ENCODE data around the gene BRF1. TPM values are rescaled to one million over a fixed set of nuclear protein-coding genes. Genes with fewer than 3 reads are reported as not detected.
A peak's percentile ranks its signal among the peaks of the same experiment; 100 is the strongest.
"Not testable (repeated sequence)": the region's sequence is repeated elsewhere in the genome, so short reads cannot be mapped to it uniquely, and the experiment has no call there.

The BRF1 gene
- total RNA-seq, 2 donors from 2014 or later = 16.2 to 17.2 TPM

DNA sequence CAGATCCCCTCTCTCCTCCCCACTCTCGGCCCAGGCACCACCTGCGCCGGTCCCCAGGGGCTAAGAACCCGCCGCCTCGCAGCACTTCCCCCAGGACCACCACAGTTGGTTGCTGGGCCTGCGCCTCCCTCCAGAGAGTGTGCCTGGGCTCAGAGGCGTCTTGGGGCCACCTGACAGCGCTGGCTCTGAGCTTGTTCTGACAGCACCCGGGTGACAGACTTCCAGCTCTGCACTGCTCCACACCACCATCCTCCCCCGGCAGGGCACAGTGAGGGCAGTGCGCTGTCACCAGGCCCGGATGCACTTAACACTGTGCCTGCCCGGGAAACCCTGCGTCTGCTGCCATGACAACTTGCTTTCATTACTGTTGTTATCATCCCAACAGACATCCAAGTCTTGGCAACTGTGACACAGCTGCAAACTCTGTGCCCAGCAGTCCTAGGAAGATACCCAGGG is 6.6 kb downstream of the BRF1 start:
- DNase-seq (ENCODE audit: low spot score) = peak; percentile 76
- TF ChIP-seq, protein P1, sequence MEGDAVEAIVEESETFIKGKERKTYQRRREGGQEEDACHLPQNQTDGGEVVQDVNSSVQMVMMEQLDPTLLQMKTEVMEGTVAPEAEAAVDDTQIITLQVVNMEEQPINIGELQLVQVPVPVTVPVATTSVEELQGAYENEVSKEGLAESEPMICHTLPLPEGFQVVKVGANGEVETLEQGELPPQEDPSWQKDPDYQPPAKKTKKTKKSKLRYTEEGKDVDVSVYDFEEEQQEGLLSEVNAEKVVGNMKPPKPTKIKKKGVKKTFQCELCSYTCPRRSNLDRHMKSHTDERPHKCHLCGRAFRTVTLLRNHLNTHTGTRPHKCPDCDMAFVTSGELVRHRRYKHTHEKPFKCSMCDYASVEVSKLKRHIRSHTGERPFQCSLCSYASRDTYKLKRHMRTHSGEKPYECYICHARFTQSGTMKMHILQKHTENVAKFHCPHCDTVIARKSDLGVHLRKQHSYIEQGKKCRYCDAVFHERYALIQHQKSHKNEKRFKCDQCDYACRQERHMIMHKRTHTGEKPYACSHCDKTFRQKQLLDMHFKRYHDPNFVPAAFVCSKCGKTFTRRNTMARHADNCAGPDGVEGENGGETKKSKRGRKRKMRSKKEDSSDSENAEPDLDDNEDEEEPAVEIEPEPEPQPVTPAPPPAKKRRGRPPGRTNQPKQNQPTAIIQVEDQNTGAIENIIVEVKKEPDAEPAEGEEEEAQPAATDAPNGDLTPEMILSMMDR (IDR thresholded peaks at IDR 0.05) = no peak
- no peak overlapping the region for H3K4me3 ChIP-seq
- H3K36me3 ChIP-seq = no peaks in the 10 kb centered on the region
- no peaks in the 10 kb centered on the region for H3K27me3 ChIP-seq
- peak overlapping the region; percentile 75 to 79 for H3K27ac ChIP-seq
- H3K9me3 ChIP-seq = no peaks in the 10 kb centered on the region
- H3K4me1 ChIP-seq = peaks cover 0 to 36% of the 10 kb centered on the region in 2 donors

DNA sequence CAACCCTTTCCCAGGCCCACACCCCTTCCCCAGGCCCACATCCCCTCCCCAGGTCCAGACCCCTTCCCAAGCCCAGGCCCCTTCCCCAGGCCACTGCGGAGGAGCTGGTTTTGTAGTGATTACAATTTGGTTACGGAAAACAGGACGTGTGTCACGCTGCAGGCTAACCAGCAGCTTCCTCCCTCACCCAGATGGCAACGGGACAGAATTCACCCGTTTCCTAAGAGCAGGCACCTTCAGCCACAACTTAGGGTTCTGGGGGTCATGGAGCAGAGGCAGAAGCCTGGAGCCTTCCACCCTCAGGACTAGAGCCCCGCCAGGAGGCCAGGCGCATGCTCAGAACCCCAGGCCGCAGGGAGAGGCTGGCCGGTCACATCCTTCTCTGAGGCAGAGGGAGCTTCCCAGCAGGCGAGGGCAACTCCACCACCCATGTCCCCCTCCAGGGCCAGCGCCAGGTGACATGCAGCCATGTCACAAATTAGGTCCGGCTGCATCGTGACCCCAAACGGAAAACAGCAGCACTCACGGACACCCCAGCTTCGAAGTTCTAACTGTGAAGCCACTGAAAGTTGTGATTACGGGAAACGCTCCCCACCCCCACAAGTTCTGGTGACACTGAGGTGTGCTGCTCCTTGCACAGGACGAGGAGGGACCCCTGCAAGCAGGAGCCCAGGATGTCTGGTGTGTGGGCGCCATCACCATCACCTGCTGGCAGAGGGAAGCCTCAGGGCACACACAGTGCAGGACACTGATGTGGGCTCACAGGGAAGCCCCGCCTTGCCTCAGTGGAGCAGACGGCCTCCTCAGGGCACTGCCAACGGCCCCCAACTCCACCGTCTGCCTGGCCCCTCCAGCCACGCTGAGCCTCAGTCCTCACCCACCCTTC is 7.7 kb downstream of the BRF1 start:
- H3K4me1 ChIP-seq = peaks cover 0 to 28% of the 10 kb centered on the region in 2 donors
- no peaks in the 10 kb centered on the region for H3K36me3 ChIP-seq
- TF ChIP-seq, protein P1 (IDR thresholded peaks at IDR 0.05) = no peak
- H3K27me3 ChIP-seq = no peaks in the 10 kb centered on the region
- DNase-seq (ENCODE audit: low spot score) = no peak
- no peak overlapping the region for H3K4me3 ChIP-seq
- H3K9me3 ChIP-seq = no peaks in the 10 kb centered on the region
- peak overlapping the region; percentile 75 to 79 for H3K27ac ChIP-seq

DNA sequence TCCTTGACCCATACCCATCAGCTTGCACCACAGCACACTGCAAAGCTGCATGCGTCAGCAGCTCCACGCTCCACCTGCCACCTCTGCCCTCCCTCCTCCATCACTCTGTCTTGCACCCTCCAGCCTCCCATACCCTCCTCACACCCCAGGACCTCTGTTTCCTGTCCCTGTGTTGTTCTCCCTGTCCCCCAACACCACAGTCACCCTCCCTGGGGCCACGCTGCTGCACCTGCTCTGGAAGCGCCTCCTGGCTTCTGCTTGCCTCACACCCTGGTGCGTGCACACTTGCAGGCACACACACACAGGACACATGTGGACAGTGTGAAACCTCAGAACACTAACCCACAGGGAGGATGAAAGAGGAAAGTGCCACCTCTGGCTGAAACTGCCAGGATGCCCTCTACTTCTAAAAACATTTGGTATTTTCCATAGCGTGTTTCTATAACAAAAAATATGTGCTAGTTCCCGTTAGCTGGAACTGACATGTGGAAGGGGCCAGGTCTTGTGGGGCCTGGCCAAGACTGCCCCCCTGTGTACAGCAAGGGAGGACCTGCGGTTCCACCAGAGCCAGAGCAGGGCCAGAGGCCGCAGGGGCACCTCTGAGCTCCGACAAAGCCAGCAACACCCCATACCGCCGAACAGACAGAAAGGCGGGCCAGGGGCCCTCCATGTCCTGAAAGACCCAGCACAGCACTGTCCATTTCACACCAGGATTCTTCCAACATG is 10.0 kb downstream of the BRF1 start:
- Histone ChIP-seq H3K27me3 (no peaks in the 10 kb centered on the region), H3K4me1 (peaks cover 0 to 28% of the 10 kb centered on the region in 2 donors), H3K4me3 (no peak overlapping the region), H3K27ac (no peak overlapping the region), H3K9me3 (no peaks in the 10 kb centered on the region), H3K36me3 (no peaks in the 10 kb centered on the region)
- DNase-seq (ENCODE audit: low spot score) = no peak
- TF ChIP-seq, protein P1 (IDR thresholded peaks at IDR 0.05) = no peak

DNA sequence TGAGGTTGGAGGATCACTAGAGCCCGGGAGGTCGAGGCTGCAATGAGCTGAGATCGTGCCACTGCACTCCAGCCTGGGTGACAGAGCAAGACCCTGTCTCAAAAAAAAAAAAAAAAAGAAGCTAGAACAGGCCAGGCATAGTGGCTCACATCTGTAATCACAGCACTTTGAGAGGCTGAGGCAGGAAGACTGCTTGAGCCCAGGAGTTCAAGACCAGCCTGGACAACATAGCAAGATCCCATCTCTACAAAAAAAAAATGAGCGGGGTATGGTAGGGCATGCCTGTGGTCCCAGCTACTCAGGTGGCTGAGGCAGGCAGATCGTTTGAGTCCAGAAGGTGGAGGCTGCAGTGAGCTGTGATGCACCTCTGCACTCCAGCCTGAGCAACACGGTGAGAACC is 11.9 kb downstream of the BRF1 start:
- H3K27me3 ChIP-seq; H3K9me3 ChIP-seq; H3K4me3 ChIP-seq; DNase-seq (ENCODE audit: low spot score); H3K36me3 ChIP-seq; H3K27ac ChIP-seq: not testable (repeated sequence)
- H3K4me1 ChIP-seq = peaks cover 0 to 24% of the 10 kb centered on the region in 2 donors

DNA sequence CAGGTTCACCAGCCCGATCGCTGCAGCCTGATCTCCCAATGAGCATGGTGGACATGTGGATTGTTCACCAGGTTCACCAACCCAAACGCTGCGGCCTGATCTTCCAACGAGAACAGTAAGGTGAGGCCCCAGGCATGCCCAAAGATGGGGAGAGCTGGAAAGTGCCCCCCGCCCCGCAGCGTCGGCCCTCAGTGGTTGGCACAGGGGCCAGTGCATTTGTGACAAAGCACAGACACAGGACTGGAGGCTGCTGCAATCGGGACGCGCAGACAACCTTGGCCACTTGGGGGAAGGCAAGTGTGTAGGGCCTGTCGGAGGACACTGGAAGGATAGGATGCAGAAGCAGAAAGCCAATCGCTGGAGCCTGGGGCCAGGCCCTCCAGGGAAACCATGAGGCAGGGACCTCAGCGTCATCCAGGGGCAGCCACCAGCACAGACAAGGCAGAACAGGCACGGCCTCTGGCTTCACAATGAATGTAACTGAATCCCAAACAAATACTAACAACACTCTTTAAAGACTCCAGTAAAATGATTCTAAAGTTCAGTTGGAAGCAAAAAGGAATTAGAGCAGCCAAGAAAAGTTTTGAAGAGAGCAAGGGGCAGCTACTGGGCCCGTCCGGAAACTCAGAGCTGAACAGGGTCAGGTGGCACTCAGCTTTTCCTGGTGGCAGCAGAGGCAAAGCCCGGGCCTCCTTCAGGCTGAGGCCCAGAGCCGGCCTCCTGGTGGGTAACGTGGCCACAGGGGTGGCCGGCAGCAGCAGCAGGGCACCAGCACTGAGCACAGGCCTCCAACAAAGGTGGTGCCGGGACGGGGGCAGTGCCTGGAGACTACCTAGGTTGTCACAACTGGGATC is 13.3 kb downstream of the BRF1 start:
- Histone ChIP-seq H3K27me3 (no peaks in the 10 kb centered on the region), H3K4me3 (no peak overlapping the region), H3K9me3 (no peaks in the 10 kb centered on the region), H3K36me3 (no peaks in the 10 kb centered on the region), H3K4me1 (peaks cover 0 to 15% of the 10 kb centered on the region in 2 donors), H3K27ac (no peak overlapping the region)
- no peak for DNase-seq (ENCODE audit: low spot score)
- TF ChIP-seq, protein P1 (IDR thresholded peaks at IDR 0.05) = no peak

All from right atrium auricular region (tissue), 2 donors.